C4-2B (cell line): ENCODE data around the gene SEMA5A.

ENCODE experiments used
- H3K27ac ChIP-seq: fragments of 450-650 bp; 2 replicates; pipeline ENCODE4 v1.5.1; 2017
- CTCF ChIP-seq: fragments of 450-650 bp; conservative IDR thresholded peaks from 2 replicates; pipeline ENCODE4 v1.5.1; 2017; ENCODE audit warnings: mild to moderate bottlenecking
- ZFX ChIP-seq: fragments of 450-650 bp; IDR thresholded peaks from 2 replicates; pipeline ENCODE4 v1.6.1; 2017

Gene SEMA5A

GRCh38 chr5:9335269-9335668, 210.6 kb downstream of the SEMA5A start:
- H3K27ac ChIP-seq = no peak overlapping the region
- TF ChIP-seq ZFX (no peak), CTCF (no peak)

- TF ChIP-seq ZFX (no peak), CTCF (no peak)
- no peak overlapping the region for H3K27ac ChIP-seq
Measured at GRCh38 chr5:9332026-9332425, 213.8 kb downstream of the SEMA5A start.

- H3K27ac ChIP-seq = no peak overlapping the region
- TF ChIP-seq ZFX (no peak), CTCF (no peak)
Measured at GRCh38 chr5:9331372-9331771, 214.5 kb downstream of the SEMA5A start.

GRCh38 chr5:9329125-9329524, 216.8 kb downstream of the SEMA5A start:
- TF ChIP-seq CTCF = no peak
- no peak for TF ChIP-seq ZFX

GRCh38 chr5:9325549-9325948, 220.3 kb downstream of the SEMA5A start:
- TF ChIP-seq CTCF (no peak), ZFX (no peak)
- no peak overlapping the region for H3K27ac ChIP-seq

More at GRCh38 chr5:9329125-9329524, 216.8 kb downstream of the SEMA5A start:
- H3K27ac ChIP-seq = no peak overlapping the region; the same call in 1 of the 2 replicates

- no peak overlapping the region for H3K27ac ChIP-seq
- TF ChIP-seq ZFX (no peak), CTCF (no peak)
Measured at GRCh38 chr5:9324348-9325077, 221.4 kb downstream of the SEMA5A start.

- TF ChIP-seq CTCF (no peak), ZFX (no peak)
- H3K27ac ChIP-seq = no peak overlapping the region
Measured at GRCh38 chr5:9320652-9321051, 225.2 kb downstream of the SEMA5A start.
